NCI-H2196 (cell line): ENCODE results near the gene STARD3NL.
A peak's percentile ranks its signal among the peaks of the same experiment; 100 is the strongest.
"Not testable (repeated sequence)": the region's sequence is repeated elsewhere in the genome, so short reads cannot be mapped to it uniquely, and the experiment has no call there.

Source experiments
- DNase-seq: peaks from one replicate; lab custom pipeline; 2025; ENCODE audit not compliant: unreplicated experiment; lab: John Stamatoyannopoulos, UW

Gene STARD3NL

GRCh38 chr7:38220452-38220851, 42.4 kb downstream of the STARD3NL start:
- DNase-seq, result no peak

- DNase-seq, result peak; percentile 63
Observed at GRCh38 chr7:38222481-38223096, 44.5 kb downstream of the STARD3NL start.

- DNase-seq, result no peak
Observed at GRCh38 chr7:38223306-38223705, 45.3 kb downstream of the STARD3NL start.

GRCh38 chr7:38224392-38224791, 46.3 kb downstream of the STARD3NL start:
- DNase-seq, result no peak

- DNase-seq, result no peak
Observed at GRCh38 chr7:38229386-38229785, 51.3 kb downstream of the STARD3NL start.

- no peak for DNase-seq
Observed at GRCh38 chr7:38229884-38230642, 52.0 kb downstream of the STARD3NL start.

- no peak for DNase-seq
Observed at GRCh38 chr7:38232502-38233366, 54.7 kb downstream of the STARD3NL start.

GRCh38 chr7:38234759-38235158, 56.7 kb downstream of the STARD3NL start:
- DNase-seq, result not testable (repeated sequence)

GRCh38 chr7:38235606-38236005, 57.6 kb downstream of the STARD3NL start:
- no peak for DNase-seq

- DNase-seq, result not testable (repeated sequence)
Observed at GRCh38 chr7:38239129-38239528, 61.1 kb downstream of the STARD3NL start.

- DNase-seq, result no peak
Observed at GRCh38 chr7:38241071-38241470, 63.0 kb downstream of the STARD3NL start.

GRCh38 chr7:38242814-38243213, 64.8 kb downstream of the STARD3NL start:
- DNase-seq, result no peak

- not testable (repeated sequence) for DNase-seq
Observed at GRCh38 chr7:38243345-38243744, 65.3 kb downstream of the STARD3NL start.

- DNase-seq, result no peak
Observed at GRCh38 chr7:38244516-38244915, 66.5 kb downstream of the STARD3NL start.

- no peak for DNase-seq
Observed at GRCh38 chr7:38245409-38245977, 67.4 kb downstream of the STARD3NL start.

- no peak for DNase-seq
Observed at GRCh38 chr7:38248069-38248567, 70.1 kb downstream of the STARD3NL start.

GRCh38 chr7:38249849-38250248, 71.8 kb downstream of the STARD3NL start:
- DNase-seq, result not testable (repeated sequence)

GRCh38 chr7:38257350-38257677, 79.3 kb downstream of the STARD3NL start:
- DNase-seq, result no peak

GRCh38 chr7:38259157-38259556, 81.1 kb downstream of the STARD3NL start:
- DNase-seq, result not testable (repeated sequence)

GRCh38 chr7:38261601-38262000, 83.6 kb downstream of the STARD3NL start:
- DNase-seq, result not testable (repeated sequence)

- not testable (repeated sequence) for DNase-seq
Observed at GRCh38 chr7:38262026-38262425, 84.0 kb downstream of the STARD3NL start.
